ENCODE measurements around the gene SEPTIN11.

The SEPTIN11 gene

DNA sequence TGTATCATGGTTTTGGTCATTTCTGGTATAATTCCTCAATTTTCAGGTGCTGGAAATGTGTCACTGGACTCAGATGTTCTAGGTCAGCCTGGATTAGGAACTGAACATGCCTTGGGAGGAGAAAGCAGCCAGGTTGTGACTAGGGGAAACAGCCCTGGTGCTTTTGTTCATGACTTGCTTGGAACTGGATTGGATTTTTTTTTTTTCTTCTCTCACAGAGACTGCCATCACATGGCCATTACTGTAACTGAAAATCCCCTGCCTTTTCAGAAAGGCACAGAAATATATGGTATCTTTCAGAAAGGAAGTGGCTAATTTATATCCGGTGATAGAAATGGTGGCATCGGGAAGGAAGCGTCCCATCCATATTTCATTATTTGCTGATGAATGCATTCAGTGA lies 34.6 kb downstream of the SEPTIN11 start:
- no peak overlapping the region for H3K4me3 ChIP-seq (ENCODE audit: low read depth in 1 of 2, low read length in 2 of 2)

DNA sequence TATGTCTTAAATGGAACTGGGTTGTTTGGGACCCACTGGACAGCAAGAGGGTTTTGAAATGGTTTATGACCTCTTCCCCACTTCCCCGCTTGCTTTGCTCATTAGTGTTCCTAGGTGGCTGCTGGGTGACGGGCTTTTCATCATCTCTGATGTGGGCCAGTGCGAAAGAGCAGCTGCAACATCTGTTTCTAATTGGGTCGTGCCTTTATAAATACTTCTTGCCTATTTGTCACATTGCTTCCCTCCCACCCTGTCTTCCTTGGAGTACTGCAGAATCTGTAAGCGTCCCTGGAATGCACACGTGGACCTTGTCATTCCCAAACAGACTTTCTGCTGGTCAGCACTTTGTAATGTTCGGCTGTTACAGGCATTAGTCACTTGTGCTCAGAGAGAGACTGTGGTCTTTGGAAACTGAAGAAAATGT lies 35.2 kb downstream of the SEPTIN11 start:
- no peak overlapping the region for H3K4me3 ChIP-seq (ENCODE audit: low read depth in 1 of 2, low read length in 2 of 2)
- H3K4me1 ChIP-seq (ENCODE audit: insufficient read depth, low read length) = peaks cover 24% of the 10 kb centered on the region
- no peaks in the 10 kb centered on the region for H3K9me3 ChIP-seq (ENCODE audit: low read length)
- H3K36me3 ChIP-seq (ENCODE audit: insufficient read depth, low read length) = no peaks in the 10 kb centered on the region
- H3K9ac ChIP-seq (ENCODE audit: low read length) = no peak overlapping the region
- H3K27ac ChIP-seq (ENCODE audit: low read depth, low read length) = no peak overlapping the region
- no peaks in the 10 kb centered on the region for H3K27me3 ChIP-seq (ENCODE audit: control insufficient read depth in 1 of 2, insufficient read depth in 2 of 2, low read length in 2 of 2)

More for the DNA sequence above, 34.6 kb downstream of the SEPTIN11 start:
- no peaks in the 10 kb centered on the region for H3K9me3 ChIP-seq (ENCODE audit: low read length)
- peaks cover 24% of the 10 kb centered on the region for H3K4me1 ChIP-seq (ENCODE audit: insufficient read depth, low read length)
- H3K36me3 ChIP-seq (ENCODE audit: insufficient read depth, low read length) = no peaks in the 10 kb centered on the region
- H3K9ac ChIP-seq (ENCODE audit: low read length) = no peak overlapping the region
- no peaks in the 10 kb centered on the region for H3K27me3 ChIP-seq (ENCODE audit: control insufficient read depth in 1 of 2, insufficient read depth in 2 of 2, low read length in 2 of 2)
- H3K27ac ChIP-seq (ENCODE audit: low read depth, low read length) = no peak overlapping the region

DNA sequence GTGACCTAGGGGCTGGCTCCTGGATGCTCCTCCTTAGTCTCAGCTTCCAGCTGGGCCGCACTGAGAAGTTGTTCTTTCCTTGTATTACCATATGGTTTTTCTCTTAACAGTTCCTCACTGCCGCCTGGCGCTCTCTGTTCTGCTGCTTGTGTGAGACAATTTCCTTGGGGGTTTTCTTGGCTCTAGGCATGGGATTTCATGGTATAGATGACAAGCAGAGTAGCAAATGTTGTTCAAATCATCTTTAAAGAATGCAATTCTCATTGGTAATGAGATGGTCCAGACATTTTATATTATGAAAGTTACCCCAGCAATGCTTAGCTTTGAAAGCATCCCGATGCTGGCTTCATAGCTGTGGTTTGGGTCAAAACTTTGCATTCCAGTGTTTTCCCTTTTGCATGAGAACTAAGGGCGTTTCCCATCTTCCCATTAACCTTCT lies 37.6 kb downstream of the SEPTIN11 start:
- Histone ChIP-seq H3K4me1 (ENCODE audit: insufficient read depth, low read length) (peaks cover 24% of the 10 kb centered on the region), H3K9ac (ENCODE audit: low read length) (no peak overlapping the region), H3K36me3 (ENCODE audit: insufficient read depth, low read length) (no peaks in the 10 kb centered on the region), H3K27ac (ENCODE audit: low read depth, low read length) (no peak overlapping the region), H3K9me3 (ENCODE audit: low read length) (no peaks in the 10 kb centered on the region), H3K27me3 (ENCODE audit: control insufficient read depth in 1 of 2, insufficient read depth in 2 of 2, low read length in 2 of 2) (no peaks in the 10 kb centered on the region), H3K4me3 (ENCODE audit: low read depth in 1 of 2, low read length in 2 of 2) (no peak overlapping the region)

DNA sequence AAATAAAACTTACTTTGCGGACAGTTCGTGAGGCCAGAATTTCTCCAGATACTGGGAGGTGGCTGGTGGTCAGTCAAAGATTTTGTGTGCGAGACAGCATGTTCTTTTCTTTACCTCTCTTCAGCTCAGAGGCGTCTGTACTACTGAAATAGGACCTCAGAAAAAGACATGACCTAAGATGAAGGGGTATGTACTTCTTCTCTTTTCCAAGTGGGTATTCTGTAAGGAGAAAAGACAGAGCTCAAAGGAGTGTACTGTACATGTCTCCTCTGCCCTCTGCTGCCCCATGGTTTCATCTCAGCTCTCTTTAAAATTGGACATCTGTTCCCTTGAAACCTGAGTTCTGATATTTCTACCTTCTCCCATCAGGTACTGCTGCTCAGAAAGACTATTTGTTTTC lies 38.1 kb downstream of the SEPTIN11 start:
- H3K27me3 ChIP-seq (ENCODE audit: control insufficient read depth in 1 of 2, insufficient read depth in 2 of 2, low read length in 2 of 2) = no peaks in the 10 kb centered on the region
- peak overlapping the region; percentile 37 for H3K27ac ChIP-seq (ENCODE audit: low read depth, low read length)
- H3K4me3 ChIP-seq (ENCODE audit: low read depth in 1 of 2, low read length in 2 of 2) = no peak overlapping the region
- H3K36me3 ChIP-seq (ENCODE audit: insufficient read depth, low read length) = no peaks in the 10 kb centered on the region
- H3K4me1 ChIP-seq (ENCODE audit: insufficient read depth, low read length) = peaks cover 24% of the 10 kb centered on the region
- H3K9me3 ChIP-seq (ENCODE audit: low read length) = no peaks in the 10 kb centered on the region
- no peak overlapping the region for H3K9ac ChIP-seq (ENCODE audit: low read length)

DNA sequence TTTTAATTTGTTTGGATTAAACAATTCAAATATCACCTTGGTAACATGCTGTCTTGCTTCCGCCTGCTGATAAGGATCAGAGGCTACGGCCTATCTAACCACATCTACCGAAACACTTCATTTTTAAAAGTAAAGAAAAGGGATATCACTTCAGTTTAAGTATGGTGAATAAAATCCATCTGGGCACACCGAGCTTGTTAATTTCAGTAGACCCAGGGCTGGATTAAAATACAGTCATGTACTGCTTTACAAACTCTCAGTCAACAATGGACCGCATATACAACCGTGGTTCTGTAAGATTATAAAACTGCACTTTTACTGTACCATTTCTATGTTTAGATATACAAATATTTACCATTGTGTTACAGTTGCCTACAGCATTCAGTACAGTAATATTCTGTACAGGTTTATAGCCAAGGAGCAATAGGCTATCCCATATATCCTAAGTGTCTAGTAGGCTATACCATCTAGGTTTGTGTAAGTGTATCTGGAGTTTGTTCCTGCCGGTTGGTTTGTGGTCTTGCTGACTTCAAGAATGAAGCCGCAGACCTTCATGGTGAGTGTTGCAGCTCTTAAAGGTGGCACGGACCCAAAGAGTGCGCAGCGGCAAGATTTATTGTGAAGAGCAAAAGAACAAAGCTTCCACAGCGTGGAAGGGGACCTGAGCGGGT lies 40.0 kb downstream of the SEPTIN11 start:
- no peaks in the 10 kb centered on the region for H3K9me3 ChIP-seq (ENCODE audit: low read length)
- peaks cover 17% of the 10 kb centered on the region for H3K4me1 ChIP-seq (ENCODE audit: insufficient read depth, low read length)
- no peaks in the 10 kb centered on the region for H3K27me3 ChIP-seq (ENCODE audit: control insufficient read depth in 1 of 2, insufficient read depth in 2 of 2, low read length in 2 of 2)
- H3K4me3 ChIP-seq (ENCODE audit: low read depth in 1 of 2, low read length in 2 of 2) = no peak overlapping the region
- no peaks in the 10 kb centered on the region for H3K36me3 ChIP-seq (ENCODE audit: insufficient read depth, low read length)
- no peak overlapping the region for H3K27ac ChIP-seq (ENCODE audit: low read depth, low read length)
- no peak overlapping the region for H3K9ac ChIP-seq (ENCODE audit: low read length)

DNA sequence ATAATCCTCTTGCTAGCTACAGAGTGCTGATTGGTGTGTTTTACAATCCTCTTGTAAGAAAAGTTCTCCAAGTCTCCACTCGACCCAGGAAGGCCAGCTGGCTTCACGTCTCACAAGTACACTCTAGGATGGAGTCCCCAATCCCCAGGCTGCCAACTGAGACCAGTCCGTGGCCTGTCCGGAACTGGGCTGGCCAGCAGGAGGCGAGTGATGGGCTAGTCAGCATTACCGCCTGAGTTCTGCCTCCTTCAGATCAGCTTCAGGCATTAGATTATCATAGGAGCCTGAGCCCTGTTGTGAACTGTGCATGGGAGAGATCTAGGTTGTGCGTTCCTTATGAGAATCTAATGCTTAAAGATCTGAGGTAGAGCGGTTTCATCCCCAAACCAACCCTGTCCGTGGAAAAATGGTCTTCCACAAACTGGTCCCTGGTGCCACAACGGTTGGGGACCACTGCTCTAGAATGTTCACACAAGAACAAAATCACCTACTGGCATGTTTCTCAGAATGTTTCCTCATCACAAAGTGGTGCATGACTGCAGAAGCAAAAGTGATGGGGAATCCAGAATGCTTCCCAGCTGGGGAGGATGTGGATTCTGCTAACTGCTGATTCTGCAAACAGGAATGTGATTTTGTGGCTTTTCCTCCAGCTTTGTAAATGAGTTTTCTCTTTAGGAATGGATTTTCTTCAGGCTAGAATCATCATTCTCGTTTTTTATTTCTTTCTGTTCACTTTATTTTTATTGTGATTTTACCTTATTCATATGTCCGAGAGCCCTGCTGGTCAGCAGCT lies 40.9 kb downstream of the SEPTIN11 start:
- H3K4me1 ChIP-seq (ENCODE audit: insufficient read depth, low read length) = peaks cover 8% of the 10 kb centered on the region

DNA sequence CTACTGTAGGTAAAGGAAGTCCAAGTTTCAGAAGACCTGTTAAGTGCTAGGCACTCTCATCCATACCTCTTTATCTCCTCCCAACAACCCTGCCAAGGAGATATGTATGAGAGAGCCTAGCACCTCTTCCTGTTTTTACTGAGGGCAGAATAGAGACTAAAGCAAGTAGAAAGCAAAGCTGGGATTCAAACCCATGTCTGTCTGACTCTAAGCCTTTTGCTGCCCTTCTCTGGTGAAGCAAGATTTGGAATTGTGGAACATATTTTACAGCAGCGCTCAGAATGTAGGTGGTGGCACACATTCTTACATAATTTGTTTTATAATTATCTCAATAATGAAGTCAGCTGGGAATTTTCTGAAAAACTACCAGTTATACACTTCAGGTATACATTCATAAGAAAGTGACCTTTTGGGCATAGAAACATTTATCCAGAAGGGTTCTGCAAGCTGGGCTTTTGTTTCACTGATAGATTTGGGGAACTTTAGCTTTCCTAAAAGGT lies 41.7 kb downstream of the SEPTIN11 start:
- H3K36me3 ChIP-seq (ENCODE audit: insufficient read depth, low read length) = no peaks in the 10 kb centered on the region
- no peak overlapping the region for H3K27ac ChIP-seq (ENCODE audit: low read depth, low read length)
- H3K9me3 ChIP-seq (ENCODE audit: low read length) = no peaks in the 10 kb centered on the region
- H3K4me3 ChIP-seq (ENCODE audit: low read depth in 1 of 2, low read length in 2 of 2) = no peak overlapping the region
- no peaks in the 10 kb centered on the region for H3K27me3 ChIP-seq (ENCODE audit: control insufficient read depth in 1 of 2, insufficient read depth in 2 of 2, low read length in 2 of 2)
- peaks cover under 1% of the 10 kb centered on the region for H3K4me1 ChIP-seq (ENCODE audit: insufficient read depth, low read length)
- no peak overlapping the region for H3K9ac ChIP-seq (ENCODE audit: low read length)

More for the DNA sequence above, 40.9 kb downstream of the SEPTIN11 start:
- no peak overlapping the region for H3K4me3 ChIP-seq (ENCODE audit: low read depth in 1 of 2, low read length in 2 of 2)
- no peak overlapping the region for H3K27ac ChIP-seq (ENCODE audit: low read depth, low read length)
- H3K9me3 ChIP-seq (ENCODE audit: low read length) = no peaks in the 10 kb centered on the region
- no peak overlapping the region for H3K9ac ChIP-seq (ENCODE audit: low read length)
- no peaks in the 10 kb centered on the region for H3K36me3 ChIP-seq (ENCODE audit: insufficient read depth, low read length)
- H3K27me3 ChIP-seq (ENCODE audit: control insufficient read depth in 1 of 2, insufficient read depth in 2 of 2, low read length in 2 of 2) = no peaks in the 10 kb centered on the region

DNA sequence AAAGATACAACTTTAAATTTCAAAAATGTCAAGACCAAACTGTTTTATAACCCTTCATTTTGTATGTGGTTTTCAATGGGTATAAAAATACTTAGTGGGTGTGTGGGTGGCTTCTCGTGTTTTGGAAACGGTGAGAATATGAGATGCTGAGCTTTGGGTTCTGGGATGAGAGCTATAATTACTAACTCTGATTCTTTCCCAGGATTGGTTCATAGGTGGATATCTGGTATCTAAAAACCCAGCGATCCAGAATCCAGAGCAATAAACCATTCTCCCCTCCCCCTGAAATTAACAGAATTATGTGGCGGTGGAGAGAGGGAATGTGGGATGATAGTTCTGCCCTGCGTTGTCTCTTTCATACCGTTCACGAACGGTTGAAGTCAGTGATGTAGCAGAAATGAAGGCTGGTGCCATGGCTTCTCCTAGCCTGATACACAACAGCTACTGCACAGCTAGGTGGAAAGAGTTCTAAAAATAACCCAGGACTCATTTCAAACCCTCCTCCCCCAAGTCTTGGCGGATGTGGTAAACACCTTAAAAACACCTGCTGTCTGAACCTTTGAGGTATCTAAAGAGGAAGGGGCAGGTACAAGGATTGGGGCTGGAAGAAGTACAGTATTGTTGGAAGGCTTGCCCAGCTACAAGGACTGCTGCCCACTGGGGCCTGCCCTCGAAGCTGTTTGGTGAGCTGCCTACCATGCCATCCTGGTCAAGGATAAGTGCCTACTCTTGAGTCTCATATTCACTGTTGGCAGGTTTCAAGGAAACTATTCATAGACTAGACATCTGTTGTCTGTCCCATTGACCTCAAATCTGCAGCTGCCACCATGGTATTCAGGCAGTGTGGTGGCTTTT lies 44.5 kb downstream of the SEPTIN11 start:
- Histone ChIP-seq H3K4me3 (ENCODE audit: low read depth in 1 of 2, low read length in 2 of 2) (no peak overlapping the region), H3K36me3 (ENCODE audit: insufficient read depth, low read length) (peaks cover 12% of the 10 kb centered on the region), H3K9me3 (ENCODE audit: low read length) (no peaks in the 10 kb centered on the region), H3K4me1 (ENCODE audit: insufficient read depth, low read length) (no peaks in the 10 kb centered on the region), H3K27ac (ENCODE audit: low read depth, low read length) (no peak overlapping the region), H3K9ac (ENCODE audit: low read length) (no peak overlapping the region), H3K27me3 (ENCODE audit: control insufficient read depth in 1 of 2, insufficient read depth in 2 of 2, low read length in 2 of 2) (no peaks in the 10 kb centered on the region)

DNA sequence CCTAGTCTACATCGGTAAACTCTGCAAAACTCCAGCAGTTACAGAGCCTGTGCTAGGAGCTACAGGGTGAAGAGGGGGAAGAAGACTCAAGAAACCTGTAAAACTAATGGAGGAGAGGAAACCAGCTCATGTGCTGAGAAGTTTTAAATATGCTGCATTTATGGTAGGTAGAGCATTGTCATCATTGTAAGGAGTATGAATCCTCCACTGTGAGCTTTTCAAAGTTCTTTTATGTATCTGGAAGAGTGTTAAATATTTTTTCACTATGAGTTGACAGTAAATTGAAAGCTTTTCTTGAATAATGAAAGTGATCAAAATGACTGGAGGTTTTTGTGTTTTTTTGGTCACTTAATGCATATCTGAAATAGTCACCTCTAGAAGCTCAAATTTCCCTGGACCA lies 46.2 kb downstream of the SEPTIN11 start:
- Histone ChIP-seq H3K36me3 (ENCODE audit: insufficient read depth, low read length) (peaks cover 12% of the 10 kb centered on the region), H3K4me3 (ENCODE audit: low read depth in 1 of 2, low read length in 2 of 2) (no peak overlapping the region), H3K9me3 (ENCODE audit: low read length) (no peaks in the 10 kb centered on the region), H3K4me1 (ENCODE audit: insufficient read depth, low read length) (no peaks in the 10 kb centered on the region), H3K27me3 (ENCODE audit: control insufficient read depth in 1 of 2, insufficient read depth in 2 of 2, low read length in 2 of 2) (no peaks in the 10 kb centered on the region), H3K27ac (ENCODE audit: low read depth, low read length) (no peak overlapping the region), H3K9ac (ENCODE audit: low read length) (no peak overlapping the region)

DNA sequence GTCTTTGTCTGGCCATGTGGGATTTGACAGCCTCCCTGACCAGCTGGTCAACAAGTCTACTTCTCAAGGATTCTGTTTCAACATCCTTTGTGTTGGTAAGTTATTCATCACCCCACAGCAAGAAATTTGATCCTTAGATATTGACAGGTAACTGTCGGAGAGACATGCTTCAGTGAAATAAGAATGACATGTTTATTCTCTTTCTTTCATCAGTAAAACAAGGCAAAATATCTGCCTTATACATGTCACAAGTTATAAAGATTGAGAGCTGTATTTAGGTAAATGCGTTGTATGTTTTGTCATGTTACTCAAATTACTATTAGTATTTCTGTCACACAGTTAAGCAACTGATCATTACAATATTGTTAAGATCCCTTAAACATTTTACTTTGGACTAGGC lies 46.9 kb downstream of the SEPTIN11 start:
- peaks cover 12% of the 10 kb centered on the region for H3K36me3 ChIP-seq (ENCODE audit: insufficient read depth, low read length)

DNA sequence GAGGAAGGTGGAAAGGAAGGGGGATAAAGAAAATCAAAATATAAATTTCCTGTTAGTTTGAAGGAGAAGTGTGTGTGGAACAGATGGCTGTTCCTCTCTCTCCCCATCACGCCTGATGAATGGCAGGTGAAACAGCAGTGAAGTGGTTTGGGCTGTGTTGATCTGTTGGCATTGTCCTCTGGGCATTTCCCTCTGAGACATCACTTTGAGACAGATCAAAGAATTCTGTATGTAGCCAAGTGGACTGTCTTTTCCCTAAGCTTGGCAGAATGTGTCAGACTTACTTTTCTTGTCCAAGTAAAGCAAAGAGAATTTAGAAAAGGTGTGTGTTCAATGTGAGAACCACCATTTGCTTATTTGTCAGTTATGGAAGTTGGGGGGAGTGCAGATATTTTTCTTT lies 47.5 kb downstream of the SEPTIN11 start:
- Histone ChIP-seq H3K9me3 (ENCODE audit: low read length) (no peaks in the 10 kb centered on the region), H3K4me1 (ENCODE audit: insufficient read depth, low read length) (peaks cover 5% of the 10 kb centered on the region), H3K36me3 (ENCODE audit: insufficient read depth, low read length) (peaks cover 12% of the 10 kb centered on the region), H3K4me3 (ENCODE audit: low read depth in 1 of 2, low read length in 2 of 2) (no peak overlapping the region), H3K27ac (ENCODE audit: low read depth, low read length) (no peak overlapping the region), H3K9ac (ENCODE audit: low read length) (no peak overlapping the region), H3K27me3 (ENCODE audit: control insufficient read depth in 1 of 2, insufficient read depth in 2 of 2, low read length in 2 of 2) (no peaks in the 10 kb centered on the region)

More for the DNA sequence above, 46.9 kb downstream of the SEPTIN11 start:
- Histone ChIP-seq H3K27me3 (ENCODE audit: control insufficient read depth in 1 of 2, insufficient read depth in 2 of 2, low read length in 2 of 2) (no peaks in the 10 kb centered on the region), H3K9ac (ENCODE audit: low read length) (no peak overlapping the region), H3K4me1 (ENCODE audit: insufficient read depth, low read length) (no peaks in the 10 kb centered on the region), H3K4me3 (ENCODE audit: low read depth in 1 of 2, low read length in 2 of 2) (no peak overlapping the region), H3K27ac (ENCODE audit: low read depth, low read length) (no peak overlapping the region), H3K9me3 (ENCODE audit: low read length) (no peaks in the 10 kb centered on the region)

Measured in muscle layer of colon (tissue), 2 donors.